Astrocyte (in vitro differentiated cells and primary cell): Measurements from ENCODE around the gene DLG1. TPM values are rescaled to one million over a fixed set of nuclear protein-coding genes. Genes with fewer than 3 reads are reported as not detected.
"Not testable (repeated sequence)": the region's sequence is repeated elsewhere in the genome, so short reads cannot be mapped to it uniquely, and the experiment has no call there.

Experiments
- DNase-seq: peaks from one replicate; pipeline ENCODE4 v3.0.0-alpha.2; 2010; ENCODE audit warnings: low read depth
- FAIRE-seq: peaks from 2 replicates; lab custom pipeline; 2011; peaks lifted over from hg19 to GRCh38; lab: Jason Lieb, UNC
- H2AFZ ChIP-seq: 2 replicates; pipeline ENCODE4 v1.6.0; 2012; ENCODE audit warnings: low read depth, low read length, inconsistent platforms
- H3K27ac ChIP-seq: 2 replicates; pipeline ENCODE4 v1.5.1; 2011; ENCODE audit warnings: low read depth, low read length, inconsistent platforms
- H3K27me3 ChIP-seq: 2 replicates; pipeline ENCODE4 v1.6.0; 2011; ENCODE audit warnings: low read length, inconsistent platforms; ENCODE audit not compliant: insufficient read depth
- H3K36me3 ChIP-seq: 2 replicates; pipeline ENCODE4 v1.5.1; 2011; ENCODE audit warnings: low read length, inconsistent platforms; ENCODE audit not compliant: insufficient read depth
- H3K4me1 ChIP-seq: 2 replicates; pipeline ENCODE4 v1.5.1; 2011; ENCODE audit warnings: low read length, inconsistent platforms; ENCODE audit not compliant: insufficient read depth
- H3K4me2 ChIP-seq: 2 replicates; pipeline ENCODE4 v1.6.0; 2012; ENCODE audit warnings: low read length, inconsistent platforms
- H3K4me3 ChIP-seq: 2 replicates; pipeline ENCODE4 v1.5.1; 2011; ENCODE audit warnings: low read depth, mild to moderate bottlenecking, low read length, inconsistent platforms; ENCODE audit not compliant: insufficient read depth
- H3K79me2 ChIP-seq: 2 replicates; pipeline ENCODE4 v1.6.0; 2012; ENCODE audit warnings: mild to moderate bottlenecking, low read length, inconsistent platforms; ENCODE audit not compliant: insufficient read depth
- H3K9ac ChIP-seq: 2 replicates; pipeline ENCODE4 v1.6.0; 2012; ENCODE audit warnings: mild to moderate bottlenecking, low read length, inconsistent platforms
- H3K9me3 ChIP-seq: 2 replicates; pipeline ENCODE4 v1.5.1; 2012; ENCODE audit warnings: low read depth, mild to moderate bottlenecking, low read length, inconsistent platforms; ENCODE audit not compliant: insufficient read depth
- H4K20me1 ChIP-seq: 2 replicates; pipeline ENCODE4 v1.6.0; 2012; ENCODE audit warnings: low read length, inconsistent platforms; ENCODE audit not compliant: insufficient read depth
- H3K27ac Mint-ChIP-seq: one replicate; pipeline ENCODE4 v1.8.0; 2021; ENCODE audit warnings: mild to moderate bottlenecking, mixed read lengths; ENCODE audit not compliant: unreplicated experiment
- H3K27me3 Mint-ChIP-seq: one replicate; pipeline ENCODE4 v1.8.0; 2021; ENCODE audit warnings: low read depth, mixed read lengths; ENCODE audit not compliant: unreplicated experiment
- H3K36me3 Mint-ChIP-seq: one replicate; pipeline ENCODE4 v1.8.0; 2021; ENCODE audit warnings: low read depth, mixed read lengths; ENCODE audit not compliant: unreplicated experiment
- H3K4me1 Mint-ChIP-seq: one replicate; pipeline ENCODE4 v1.8.0; 2021; ENCODE audit warnings: low read depth, mixed read lengths; ENCODE audit not compliant: unreplicated experiment
- H3K4me3 Mint-ChIP-seq: one replicate; pipeline ENCODE4 v1.8.0; 2021; ENCODE audit warnings: mild to moderate bottlenecking, moderate library complexity, mixed read lengths; ENCODE audit not compliant: unreplicated experiment
- H3K9me3 Mint-ChIP-seq: one replicate; pipeline ENCODE4 v1.8.0; 2021; ENCODE audit warnings: mild to moderate bottlenecking, mixed read lengths; ENCODE audit not compliant: unreplicated experiment
- EZH2 ChIP-seq: IDR thresholded peaks from 2 replicates; pipeline ENCODE4 v1.6.1; 2012; ENCODE audit warnings: mild to moderate bottlenecking, low read length, inconsistent platforms; ENCODE audit not compliant: insufficient read depth
- total RNA-seq: library from RNA; stranded (reverse); gene quantifications from 2 replicates; pipeline ENCODE4 v1.2.1, GENCODE V29; 2021
- TF ChIP-seq, protein P1 (sequence below): IDR thresholded peaks from 2 replicates; pipeline ENCODE4 v1.5.1; 2011; ENCODE audit warnings: low read depth, mild to moderate bottlenecking, inconsistent platforms, low read length, moderate library complexity; ENCODE audit not compliant: insufficient read depth

Gene DLG1
- total RNA-seq, 1 donor from 2014 or later: 210 TPM

DNA sequence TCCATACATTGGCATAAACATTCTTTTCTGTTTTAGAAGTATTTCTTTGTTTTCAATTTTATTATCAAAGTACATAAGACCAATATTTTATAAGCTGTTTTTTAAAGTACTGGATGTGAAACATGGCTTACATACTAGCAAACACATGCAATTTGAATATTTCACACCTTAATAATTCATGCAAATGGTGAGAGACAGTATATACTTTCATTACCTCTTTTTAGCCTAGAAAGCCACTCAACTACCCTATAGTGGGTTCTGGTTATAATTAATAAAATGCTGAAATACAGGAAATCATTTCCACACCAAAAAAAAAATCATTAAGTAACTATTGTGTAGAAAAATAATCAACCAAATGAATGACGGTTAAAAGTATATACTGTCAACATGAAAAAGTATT, 230.3 kb downstream of the DLG1 start:
- Histone ChIP-seq H3K79me2 (no peaks in the 10 kb centered on the region), H3K4me1 (no peaks in the 10 kb centered on the region), H3K36me3 (peaks cover 41% of the 10 kb centered on the region), H3K9ac (no peak overlapping the region), H4K20me1 (peaks cover 17% of the 10 kb centered on the region), H3K4me3 (no peak overlapping the region), H3K27ac (no peak overlapping the region), H3K27me3 (no peaks in the 10 kb centered on the region), H2AFZ (no peak overlapping the region), H3K9me3 (no peaks in the 10 kb centered on the region), H3K4me2 (no peak overlapping the region)
- no peaks in the 10 kb centered on the region for H3K27me3 Mint-ChIP-seq
- no peak for DNase-seq
- peaks cover 4% of the 10 kb centered on the region for H3K4me1 Mint-ChIP-seq
- FAIRE-seq: no peak
- no peaks in the 10 kb centered on the region for H3K9me3 Mint-ChIP-seq
- peaks cover 6% of the 10 kb centered on the region for H3K36me3 Mint-ChIP-seq
- H3K27ac Mint-ChIP-seq: no peak overlapping the region
- H3K4me3 Mint-ChIP-seq: no peak overlapping the region
- TF ChIP-seq EZH2: no peak
- TF ChIP-seq, protein P1, sequence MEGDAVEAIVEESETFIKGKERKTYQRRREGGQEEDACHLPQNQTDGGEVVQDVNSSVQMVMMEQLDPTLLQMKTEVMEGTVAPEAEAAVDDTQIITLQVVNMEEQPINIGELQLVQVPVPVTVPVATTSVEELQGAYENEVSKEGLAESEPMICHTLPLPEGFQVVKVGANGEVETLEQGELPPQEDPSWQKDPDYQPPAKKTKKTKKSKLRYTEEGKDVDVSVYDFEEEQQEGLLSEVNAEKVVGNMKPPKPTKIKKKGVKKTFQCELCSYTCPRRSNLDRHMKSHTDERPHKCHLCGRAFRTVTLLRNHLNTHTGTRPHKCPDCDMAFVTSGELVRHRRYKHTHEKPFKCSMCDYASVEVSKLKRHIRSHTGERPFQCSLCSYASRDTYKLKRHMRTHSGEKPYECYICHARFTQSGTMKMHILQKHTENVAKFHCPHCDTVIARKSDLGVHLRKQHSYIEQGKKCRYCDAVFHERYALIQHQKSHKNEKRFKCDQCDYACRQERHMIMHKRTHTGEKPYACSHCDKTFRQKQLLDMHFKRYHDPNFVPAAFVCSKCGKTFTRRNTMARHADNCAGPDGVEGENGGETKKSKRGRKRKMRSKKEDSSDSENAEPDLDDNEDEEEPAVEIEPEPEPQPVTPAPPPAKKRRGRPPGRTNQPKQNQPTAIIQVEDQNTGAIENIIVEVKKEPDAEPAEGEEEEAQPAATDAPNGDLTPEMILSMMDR: no peak

DNA sequence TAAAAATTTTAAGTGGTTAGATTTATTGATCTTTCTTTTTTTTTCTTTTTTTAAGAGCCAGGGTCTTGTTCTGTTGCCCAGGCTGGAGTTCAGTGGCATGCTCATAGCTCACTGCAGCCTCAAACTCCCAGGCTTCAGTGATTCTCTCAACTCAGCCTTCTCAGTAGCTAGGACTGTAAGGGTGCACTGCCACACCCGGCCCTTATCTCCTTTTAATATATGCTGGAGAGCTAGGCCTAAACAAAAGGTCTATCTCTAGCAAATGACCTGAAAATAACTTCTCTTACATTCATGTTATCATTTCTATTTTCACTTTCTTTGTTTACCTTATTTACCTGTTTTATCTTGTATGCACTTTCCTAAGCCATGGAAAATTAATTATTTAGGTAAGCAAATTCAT, 233.6 kb downstream of the DLG1 start:
- no peak for DNase-seq
- no peak for FAIRE-seq
- no peaks in the 10 kb centered on the region for H3K27me3 Mint-ChIP-seq

DNA sequence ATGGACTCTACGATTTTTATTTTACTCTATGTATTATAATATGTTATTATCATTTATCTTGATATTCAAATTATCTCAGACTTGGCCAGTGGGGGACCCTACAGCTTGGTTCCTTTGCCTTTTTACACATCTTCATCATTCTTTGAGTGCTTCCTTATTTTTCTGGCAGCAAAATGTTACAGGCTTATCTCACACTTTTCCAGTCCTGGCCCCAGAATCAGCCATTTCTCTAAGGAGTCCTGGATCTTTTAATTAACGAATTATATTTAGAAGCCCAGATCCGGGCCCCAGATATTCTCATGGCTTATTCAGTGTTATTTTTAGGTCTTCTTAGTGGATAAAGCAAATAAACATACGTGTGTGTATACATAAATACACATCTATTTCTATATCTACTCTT, 236.0 kb downstream of the DLG1 start:
- TF ChIP-seq, protein P1: no peak
- no peak for TF ChIP-seq EZH2
- peaks cover 11% of the 10 kb centered on the region for H3K36me3 Mint-ChIP-seq
- peaks cover 8% of the 10 kb centered on the region for H4K20me1 ChIP-seq
- H3K4me1 Mint-ChIP-seq: peaks cover 4% of the 10 kb centered on the region
- H3K27ac Mint-ChIP-seq: no peak overlapping the region
- H3K4me3 ChIP-seq: no peak overlapping the region
- no peaks in the 10 kb centered on the region for H3K9me3 Mint-ChIP-seq
- no peaks in the 10 kb centered on the region for H3K4me1 ChIP-seq
- no peaks in the 10 kb centered on the region for H3K9me3 ChIP-seq
- no peaks in the 10 kb centered on the region for H3K79me2 ChIP-seq
- H3K27me3 ChIP-seq: no peaks in the 10 kb centered on the region
- no peak overlapping the region for H2AFZ ChIP-seq
- H3K27ac ChIP-seq: no peak overlapping the region
- H3K36me3 ChIP-seq: peaks cover 62% of the 10 kb centered on the region
- H3K4me3 Mint-ChIP-seq: no peak overlapping the region
- no peak overlapping the region for H3K9ac ChIP-seq
- DNase-seq: no peak
- no peak for FAIRE-seq
- H3K4me2 ChIP-seq: no peak overlapping the region
- H3K27me3 Mint-ChIP-seq: no peaks in the 10 kb centered on the region

More for the DNA sequence above, 233.6 kb downstream of the DLG1 start:
- Histone ChIP-seq H3K36me3 (peaks cover 55% of the 10 kb centered on the region), H3K79me2 (no peaks in the 10 kb centered on the region), H3K4me1 (no peaks in the 10 kb centered on the region), H4K20me1 (peaks cover 6% of the 10 kb centered on the region), H3K27ac (no peak overlapping the region), H2AFZ (no peak overlapping the region), H3K27me3 (no peaks in the 10 kb centered on the region), H3K9me3 (no peaks in the 10 kb centered on the region), H3K4me2 (no peak overlapping the region), H3K4me3 (no peak overlapping the region), H3K9ac (no peak overlapping the region)
- peaks cover 7% of the 10 kb centered on the region for H3K36me3 Mint-ChIP-seq
- H3K4me3 Mint-ChIP-seq: no peak overlapping the region
- TF ChIP-seq, protein P1: no peak
- no peak for TF ChIP-seq EZH2
- H3K4me1 Mint-ChIP-seq: peaks cover 4% of the 10 kb centered on the region
- H3K27ac Mint-ChIP-seq: no peak overlapping the region
- H3K9me3 Mint-ChIP-seq: no peaks in the 10 kb centered on the region

DNA sequence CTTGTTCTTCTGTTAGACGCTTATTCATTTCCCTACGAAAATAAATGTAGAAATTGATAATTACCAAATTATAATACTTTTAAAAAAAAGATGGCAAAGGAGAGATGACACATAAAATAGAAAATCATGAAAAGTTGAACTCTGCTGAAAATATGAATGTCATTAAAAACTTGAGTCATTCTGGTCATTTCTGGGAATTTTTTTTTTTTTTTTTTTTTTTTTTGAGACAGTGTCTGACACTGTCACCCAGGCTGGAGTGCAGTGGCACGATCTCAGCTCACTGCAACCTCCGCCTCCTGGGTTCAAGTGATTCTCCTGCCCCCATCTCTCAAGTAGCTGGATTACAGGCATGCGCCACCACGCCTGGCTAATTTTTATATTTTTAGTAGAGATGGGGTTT, 246.8 kb downstream of the DLG1 start:
- peaks cover 16% of the 10 kb centered on the region for H3K36me3 Mint-ChIP-seq
- not testable (repeated sequence) for FAIRE-seq, H3K27ac Mint-ChIP-seq

More for the DNA sequence above, 246.8 kb downstream of the DLG1 start:
- H3K9ac ChIP-seq, H3K4me3 Mint-ChIP-seq, H3K4me3 ChIP-seq, H3K4me1 ChIP-seq, H3K4me1 Mint-ChIP-seq, H3K79me2 ChIP-seq, H3K27me3 Mint-ChIP-seq, H2AFZ ChIP-seq, H3K27me3 ChIP-seq, H3K9me3 Mint-ChIP-seq, H3K4me2 ChIP-seq, H3K27ac ChIP-seq, DNase-seq, H3K9me3 ChIP-seq: not testable (repeated sequence)
- Histone ChIP-seq H4K20me1 (peaks cover 21% of the 10 kb centered on the region), H3K36me3 (peaks cover 50% of the 10 kb centered on the region)
